Mesendoderm (in vitro differentiated cells): ENCODE results near the gene ABCD3.

Experiments
- DNase-seq: peaks from one replicate; pipeline ENCODE4 v3.0.0; 2013
- H2AK5ac ChIP-seq: 2 replicates; pipeline ENCODE4 v1.6.1; 2013; ENCODE audit warnings: low read length, inconsistent platforms
- H2BK120ac ChIP-seq: 2 replicates; pipeline ENCODE4 v1.6.1; 2013; ENCODE audit warnings: low read depth, mild to moderate bottlenecking, low read length, moderate library complexity, mixed read lengths
- H2BK15ac ChIP-seq: replicated peaks from 2 replicates; pipeline ENCODE4 v1.6.1; 2013; ENCODE audit warnings: low read depth, mild to moderate bottlenecking, moderate library complexity
- H2BK5ac ChIP-seq: 2 replicates; pipeline ENCODE4 v1.6.1; 2013; ENCODE audit warnings: low read length, inconsistent platforms
- H3K18ac ChIP-seq: 2 replicates; pipeline ENCODE4 v1.6.1; 2013; ENCODE audit warnings: mild to moderate bottlenecking, low read length, mixed read lengths
- H3K23ac ChIP-seq: one replicate; pipeline ENCODE4 v1.6.1; 2013; ENCODE audit warnings: low read length
- H3K27ac ChIP-seq: 2 replicates; pipeline ENCODE4 v1.5.1; 2013; ENCODE audit warnings: low read depth, mild to moderate bottlenecking, inconsistent platforms, low read length, moderate library complexity
- H3K27me3 ChIP-seq: 2 replicates; pipeline ENCODE4 v1.6.1; 2013; ENCODE audit warnings: low read length, control low read depth, mild to moderate bottlenecking, inconsistent platforms; ENCODE audit not compliant: insufficient read depth, poor library complexity
- H3K36me3 ChIP-seq: 2 replicates; pipeline ENCODE4 v1.6.1; 2013; ENCODE audit warnings: low read length, inconsistent platforms; ENCODE audit not compliant: control insufficient read depth, insufficient read depth
- H3K4ac ChIP-seq: one replicate; pipeline ENCODE4 v1.6.1; 2013; ENCODE audit warnings: low read depth, mild to moderate bottlenecking, low read length, moderate library complexity
- H3K4me1 ChIP-seq: 2 replicates; pipeline ENCODE4 v1.6.1; 2013; ENCODE audit warnings: low read depth, low read length, inconsistent platforms; ENCODE audit not compliant: control insufficient read depth
- H3K4me2 ChIP-seq: 2 replicates; pipeline ENCODE4 v1.6.1; 2013; ENCODE audit warnings: low read length
- H3K4me3 ChIP-seq: 2 replicates; pipeline ENCODE4 v1.5.1; 2013; ENCODE audit warnings: mild to moderate bottlenecking, low read length
- H3K56ac ChIP-seq: one replicate; pipeline ENCODE4 v1.6.1; 2013; ENCODE audit warnings: low read length
- H3K79me1 ChIP-seq: 2 replicates; pipeline ENCODE4 v1.6.1; 2013; ENCODE audit warnings: low read length, inconsistent platforms
- H3K79me2 ChIP-seq: 2 replicates; pipeline ENCODE4 v1.6.1; 2013; ENCODE audit warnings: mild to moderate bottlenecking, low read length; ENCODE audit not compliant: control insufficient read depth, insufficient read depth
- H3K9ac ChIP-seq: 2 replicates; pipeline ENCODE4 v1.6.1; 2013; ENCODE audit warnings: low read length, inconsistent platforms
- H4K5ac ChIP-seq: one replicate; pipeline ENCODE4 v1.6.1; 2013; ENCODE audit warnings: low read length
- H4K8ac ChIP-seq: one replicate; pipeline ENCODE4 v1.6.1; 2013; ENCODE audit warnings: low read depth, mild to moderate bottlenecking, control low read depth, low read length, moderate library complexity
- WGBS: extraction: QIAGEN DNeasy Blood & Tissue Kit; methylation state at CpG from one replicate; pipeline ENCODE4 v1.1.7; 2013; ENCODE audit warnings: low lambda C conversion rate, missing lambda C conversion rate; ENCODE audit not compliant: insufficient coverage; ENCODE audit errors: extremely low coverage; 5-methylcytosine and 5-hydroxymethylcytosine counted together

The ABCD3 gene

GRCh38 chr1:94550800-94551241, 132.6 kb downstream of the ABCD3 start:
- no CpG with 5 or more reads among the region's 5 CpGs for WGBS
- H3K4me3 ChIP-seq = no peak overlapping the region
- no peak overlapping the region for H3K23ac ChIP-seq
- H3K27ac ChIP-seq = no peak overlapping the region
- no peak overlapping the region for H2AK5ac ChIP-seq
- H4K8ac ChIP-seq = no peak overlapping the region
- H3K18ac ChIP-seq = peak overlapping the region; percentile 9
- no peaks in the 10 kb centered on the region for H3K79me1 ChIP-seq
- H3K27me3 ChIP-seq = no peaks in the 10 kb centered on the region
- H3K56ac ChIP-seq = no peak overlapping the region
- no peak overlapping the region for H3K9ac ChIP-seq
- no peak overlapping the region for H2BK15ac ChIP-seq
- H3K79me2 ChIP-seq = no peaks in the 10 kb centered on the region
- no peak overlapping the region for H4K5ac ChIP-seq
- H2BK5ac ChIP-seq = no peak overlapping the region
- H2BK120ac ChIP-seq = no peak overlapping the region
- H3K4me2 ChIP-seq = no peak overlapping the region
- DNase-seq = no peak
- H3K4me1 ChIP-seq = peaks cover 11% of the 10 kb centered on the region
- H3K4ac ChIP-seq = no peak overlapping the region
- no peaks in the 10 kb centered on the region for H3K36me3 ChIP-seq

GRCh38 chr1:94551449-94551848, 133.3 kb downstream of the ABCD3 start:
- Histone ChIP-seq H3K18ac (no peak overlapping the region), H3K4me1 (peaks cover 11% of the 10 kb centered on the region), H4K8ac (no peak overlapping the region), H2BK120ac (no peak overlapping the region), H2AK5ac (no peak overlapping the region), H3K4ac (no peak overlapping the region), H3K23ac (no peak overlapping the region), H3K4me3 (no peak overlapping the region), H2BK5ac (no peak overlapping the region), H3K27me3 (no peaks in the 10 kb centered on the region), H3K56ac (no peak overlapping the region), H4K5ac (no peak overlapping the region), H3K79me2 (no peaks in the 10 kb centered on the region), H3K9ac (no peak overlapping the region), H3K27ac (no peak overlapping the region), H3K79me1 (no peaks in the 10 kb centered on the region), H3K4me2 (no peak overlapping the region), H2BK15ac (no peak overlapping the region), H3K36me3 (no peaks in the 10 kb centered on the region)
- no peak for DNase-seq
- WGBS = no CpG with 5 or more reads among the region's 7 CpGs

GRCh38 chr1:94552071-94552586, 133.9 kb downstream of the ABCD3 start:
- no peak overlapping the region for H2BK5ac ChIP-seq
- H3K79me2 ChIP-seq = no peaks in the 10 kb centered on the region
- no peak overlapping the region for H2BK15ac ChIP-seq
- H2BK120ac ChIP-seq = no peak overlapping the region
- peak; percentile 57 for DNase-seq
- H3K4me1 ChIP-seq = peaks cover 11% of the 10 kb centered on the region
- H3K56ac ChIP-seq = no peak overlapping the region
- no peak overlapping the region for H4K8ac ChIP-seq
- no peak overlapping the region for H3K27ac ChIP-seq
- no peak overlapping the region for H3K4me3 ChIP-seq
- no CpG with 5 or more reads among the region's 8 CpGs for WGBS
- H3K27me3 ChIP-seq = no peaks in the 10 kb centered on the region
- H3K36me3 ChIP-seq = no peaks in the 10 kb centered on the region
- no peak overlapping the region for H3K23ac ChIP-seq
- H3K18ac ChIP-seq = no peak overlapping the region
- no peak overlapping the region for H3K4me2 ChIP-seq
- no peaks in the 10 kb centered on the region for H3K79me1 ChIP-seq
- no peak overlapping the region for H3K9ac ChIP-seq
- no peak overlapping the region for H3K4ac ChIP-seq
- H4K5ac ChIP-seq = no peak overlapping the region
- no peak overlapping the region for H2AK5ac ChIP-seq

- Histone ChIP-seq H3K56ac (peak overlapping the region; percentile 35), H3K9ac (no peak overlapping the region), H3K27me3 (no peaks in the 10 kb centered on the region), H3K79me2 (no peaks in the 10 kb centered on the region), H3K4ac (no peak overlapping the region), H2BK15ac (no peak overlapping the region), H3K23ac (no peak overlapping the region), H3K36me3 (no peaks in the 10 kb centered on the region), H3K4me3 (no peak overlapping the region), H3K4me2 (no peak overlapping the region), H3K18ac (no peak overlapping the region), H4K8ac (no peak overlapping the region), H2BK5ac (no peak overlapping the region), H4K5ac (no peak overlapping the region), H3K79me1 (no peaks in the 10 kb centered on the region), H2AK5ac (no peak overlapping the region), H2BK120ac (no peak overlapping the region), H3K4me1 (peaks cover 11% of the 10 kb centered on the region), H3K27ac (peak overlapping the region; percentile 14)
- peak; percentile 44 for DNase-seq
- no CpG with 5 or more reads among the region's 5 CpGs for WGBS
Observed at GRCh38 chr1:94553323-94553730, 135.1 kb downstream of the ABCD3 start.

- no peak overlapping the region for H3K9ac ChIP-seq
- H2BK5ac ChIP-seq = no peak overlapping the region
- no peak overlapping the region for H3K4me2 ChIP-seq
- no peak overlapping the region for H4K5ac ChIP-seq
- H3K56ac ChIP-seq = no peak overlapping the region
- no peak overlapping the region for H2BK15ac ChIP-seq
- H3K79me1 ChIP-seq = no peaks in the 10 kb centered on the region
- H3K27me3 ChIP-seq = no peaks in the 10 kb centered on the region
- H2BK120ac ChIP-seq = no peak overlapping the region
- no CpG with 5 or more reads among the region's 4 CpGs for WGBS
- no peak overlapping the region for H4K8ac ChIP-seq
- H3K27ac ChIP-seq = no peak overlapping the region
- H2AK5ac ChIP-seq = no peak overlapping the region
- peak overlapping the region; percentile 25 for H3K18ac ChIP-seq
- DNase-seq = no peak
- H3K79me2 ChIP-seq = no peaks in the 10 kb centered on the region
- H3K4me1 ChIP-seq = peaks cover 11% of the 10 kb centered on the region
- H3K23ac ChIP-seq = no peak overlapping the region
- no peaks in the 10 kb centered on the region for H3K36me3 ChIP-seq
- peak overlapping the region; percentile 6 for H3K4ac ChIP-seq
- H3K4me3 ChIP-seq = no peak overlapping the region
Observed at GRCh38 chr1:94553931-94554330, 135.7 kb downstream of the ABCD3 start.

- H4K8ac ChIP-seq = no peak overlapping the region
- no peak overlapping the region for H3K4me2 ChIP-seq
- no peak overlapping the region for H3K9ac ChIP-seq
- H2BK15ac ChIP-seq = no peak overlapping the region
- no peaks in the 10 kb centered on the region for H3K27me3 ChIP-seq
- no peak overlapping the region for H3K18ac ChIP-seq
- no peaks in the 10 kb centered on the region for H3K79me1 ChIP-seq
- no peak overlapping the region for H3K56ac ChIP-seq
- no peaks in the 10 kb centered on the region for H3K36me3 ChIP-seq
- H3K4me1 ChIP-seq = peaks cover 11% of the 10 kb centered on the region
- no peak overlapping the region for H2BK5ac ChIP-seq
- H3K23ac ChIP-seq = no peak overlapping the region
- WGBS = no CpG with 5 or more reads among the region's 5 CpGs
- H3K4ac ChIP-seq = no peak overlapping the region
- no peak for DNase-seq
- no peak overlapping the region for H2AK5ac ChIP-seq
- H2BK120ac ChIP-seq = no peak overlapping the region
- no peaks in the 10 kb centered on the region for H3K79me2 ChIP-seq
- no peak overlapping the region for H4K5ac ChIP-seq
- H3K27ac ChIP-seq = no peak overlapping the region
- no peak overlapping the region for H3K4me3 ChIP-seq
Observed at GRCh38 chr1:94554580-94554979, 136.4 kb downstream of the ABCD3 start.
